ENCODE measurements around the gene LIF.

The LIF gene

GRCh38 chr22:30275625-30276024 lies 29.1 kb upstream of the LIF start:
- Histone ChIP-seq H3K36me3 (ENCODE audit: control insufficient read depth in 1 of 2, insufficient read depth in 2 of 2, low read depth in 1 of 2, low read length in 2 of 2) (peaks cover 0 to 4% of the 10 kb centered on the region in 2 experiments), H3K27ac (ENCODE audit: low read length, poor library complexity, severe bottlenecking) (no peak overlapping the region), H3K4ac (ENCODE audit: low read depth in 1 of 2, low read length in 2 of 2) (no peak overlapping the region), H2AK5ac (ENCODE audit: low read length, severe bottlenecking) (no peak overlapping the region), H4K8ac (ENCODE audit: low read length) (no peak overlapping the region), H3K18ac (ENCODE audit: low read depth in 1 of 2, low read length in 2 of 2) (no peak overlapping the region), H3K23ac (ENCODE audit: low read length in 2 of 2) (no peak overlapping the region), H3K27me3 (ENCODE audit: control insufficient read depth in 1 of 2, insufficient read depth in 1 of 2, low read length in 2 of 2) (no peaks in the 10 kb centered on the region), H2BK120ac (ENCODE audit: low read depth, low read length) (no peak overlapping the region), H3K9ac (ENCODE audit: low read length) (no peak overlapping the region), H2BK12ac (ENCODE audit: low read length in 2 of 2) (no peak overlapping the region), H2BK15ac (ENCODE audit: low read depth, poor library complexity, severe bottlenecking) (no peak overlapping the region), H2AFZ (ENCODE audit: low read depth, low read length) (no peak overlapping the region), H3K4me3 (ENCODE audit: insufficient read depth in 1 of 2, low read depth in 1 of 2, low read length in 2 of 2) (no peak overlapping the region), H3K4me1 (ENCODE audit: control insufficient read depth, insufficient read depth, low read depth, low read length) (peaks cover 14% of the 10 kb centered on the region), H3K14ac (ENCODE audit: low read length in 2 of 2) (no peak overlapping the region), H3K9me3 (ENCODE audit: control insufficient read depth, low read length) (no peaks in the 10 kb centered on the region), H3K4me2 (ENCODE audit: low read length, poor library complexity, severe bottlenecking) (no peak overlapping the region), H3K79me1 (replicated peaks; ENCODE audit: low read length, poor library complexity, severe bottlenecking) (no peaks in the 10 kb centered on the region), H4K91ac (ENCODE audit: low read length) (no peak overlapping the region), H2BK5ac (ENCODE audit: low read depth, low read length, poor library complexity, severe bottlenecking) (no peak overlapping the region)
- no peak for DNase-seq
- 85% methylated on average over 8 of the region's 8 CpGs for WGBS

GRCh38 chr22:30274437-30274812 lies 27.9 kb upstream of the LIF start:
- Histone ChIP-seq H3K36me3 (ENCODE audit: control insufficient read depth in 1 of 2, insufficient read depth in 2 of 2, low read depth in 1 of 2, low read length in 2 of 2) (peaks cover 0 to 4% of the 10 kb centered on the region in 2 experiments), H2BK120ac (ENCODE audit: low read depth, low read length) (no peak overlapping the region), H3K4ac (ENCODE audit: low read depth in 1 of 2, low read length in 2 of 2) (no peak overlapping the region), H4K8ac (ENCODE audit: low read length) (no peak overlapping the region), H3K27ac (ENCODE audit: low read length, poor library complexity, severe bottlenecking) (no peak overlapping the region), H3K4me2 (ENCODE audit: low read length, poor library complexity, severe bottlenecking) (no peak overlapping the region), H3K27me3 (ENCODE audit: control insufficient read depth in 1 of 2, insufficient read depth in 1 of 2, low read length in 2 of 2) (no peaks in the 10 kb centered on the region), H2BK12ac (ENCODE audit: low read length in 2 of 2) (peak overlapping the region in 1 of 2 experiments; percentile 64), H2AK5ac (ENCODE audit: low read length, severe bottlenecking) (no peak overlapping the region), H3K18ac (ENCODE audit: low read depth in 1 of 2, low read length in 2 of 2) (no peak overlapping the region), H2BK5ac (ENCODE audit: low read depth, low read length, poor library complexity, severe bottlenecking) (no peak overlapping the region), H2AFZ (ENCODE audit: low read depth, low read length) (no peak overlapping the region), H3K14ac (ENCODE audit: low read length in 2 of 2) (no peak overlapping the region), H4K91ac (ENCODE audit: low read length) (no peak overlapping the region), H3K9ac (ENCODE audit: low read length) (no peak overlapping the region), H3K79me1 (replicated peaks; ENCODE audit: low read length, poor library complexity, severe bottlenecking) (no peaks in the 10 kb centered on the region), H3K4me3 (ENCODE audit: insufficient read depth in 1 of 2, low read depth in 1 of 2, low read length in 2 of 2) (no peak overlapping the region), H2BK15ac (ENCODE audit: low read depth, poor library complexity, severe bottlenecking) (no peak overlapping the region), H3K9me3 (ENCODE audit: control insufficient read depth, low read length) (no peaks in the 10 kb centered on the region), H3K4me1 (ENCODE audit: control insufficient read depth, insufficient read depth, low read depth, low read length) (peaks cover 11% of the 10 kb centered on the region), H3K23ac (ENCODE audit: low read length in 2 of 2) (no peak overlapping the region)
- WGBS: 88% methylated on average over 9 of the region's 9 CpGs
- DNase-seq: no peak

- no peak for DNase-seq
- H3K4me3 ChIP-seq (ENCODE audit: insufficient read depth in 1 of 2, low read depth in 1 of 2, low read length in 2 of 2): no peak overlapping the region
- H2AK5ac ChIP-seq (ENCODE audit: low read length, severe bottlenecking): no peak overlapping the region
- no peak overlapping the region for H3K18ac ChIP-seq (ENCODE audit: low read depth in 1 of 2, low read length in 2 of 2)
- H4K8ac ChIP-seq (ENCODE audit: low read length): no peak overlapping the region
- H3K4me1 ChIP-seq (ENCODE audit: control insufficient read depth, insufficient read depth, low read depth, low read length): peaks cover 11% of the 10 kb centered on the region
- no peak overlapping the region for H3K9ac ChIP-seq (ENCODE audit: low read length)
- H3K27ac ChIP-seq (ENCODE audit: low read length, poor library complexity, severe bottlenecking): no peak overlapping the region
- H3K4me2 ChIP-seq (ENCODE audit: low read length, poor library complexity, severe bottlenecking): no peak overlapping the region
- H2BK15ac ChIP-seq (ENCODE audit: low read depth, poor library complexity, severe bottlenecking): no peak overlapping the region
- no peaks in the 10 kb centered on the region for H3K9me3 ChIP-seq (ENCODE audit: control insufficient read depth, low read length)
- no peak overlapping the region for H4K91ac ChIP-seq (ENCODE audit: low read length)
- H3K27me3 ChIP-seq (ENCODE audit: control insufficient read depth in 1 of 2, insufficient read depth in 1 of 2, low read length in 2 of 2): no peaks in the 10 kb centered on the region
- no peak overlapping the region for H2BK5ac ChIP-seq (ENCODE audit: low read depth, low read length, poor library complexity, severe bottlenecking)
- H3K14ac ChIP-seq (ENCODE audit: low read length in 2 of 2): peak overlapping the region in 1 of 2 experiments; percentile 28
- peaks cover 0 to 4% of the 10 kb centered on the region in 2 experiments for H3K36me3 ChIP-seq (ENCODE audit: control insufficient read depth in 1 of 2, insufficient read depth in 2 of 2, low read depth in 1 of 2, low read length in 2 of 2)
- H2BK12ac ChIP-seq (ENCODE audit: low read length in 2 of 2): no peak overlapping the region
- no peak overlapping the region for H2BK120ac ChIP-seq (ENCODE audit: low read depth, low read length)
- no peak overlapping the region for H2AFZ ChIP-seq (ENCODE audit: low read depth, low read length)
- H3K79me1 ChIP-seq (replicated peaks; ENCODE audit: low read length, poor library complexity, severe bottlenecking): no peaks in the 10 kb centered on the region
- H3K4ac ChIP-seq (ENCODE audit: low read depth in 1 of 2, low read length in 2 of 2): no peak overlapping the region
- 70% methylated on average over 10 of the region's 10 CpGs for WGBS
- H3K23ac ChIP-seq (ENCODE audit: low read length in 2 of 2): no peak overlapping the region
Measured at GRCh38 chr22:30273711-30274436, 27.3 kb upstream of the LIF start.

- Histone ChIP-seq H3K9me3 (ENCODE audit: control insufficient read depth, low read length) (no peaks in the 10 kb centered on the region), H4K91ac (ENCODE audit: low read length) (no peak overlapping the region), H2AK5ac (ENCODE audit: low read length, severe bottlenecking) (no peak overlapping the region), H2AFZ (ENCODE audit: low read depth, low read length) (no peak overlapping the region), H3K79me1 (replicated peaks; ENCODE audit: low read length, poor library complexity, severe bottlenecking) (no peaks in the 10 kb centered on the region), H2BK12ac (ENCODE audit: low read length in 2 of 2) (no peak overlapping the region), H3K14ac (ENCODE audit: low read length in 2 of 2) (no peak overlapping the region), H3K4me1 (ENCODE audit: control insufficient read depth, insufficient read depth, low read depth, low read length) (peaks cover 6% of the 10 kb centered on the region), H3K23ac (ENCODE audit: low read length in 2 of 2) (no peak overlapping the region), H3K4me2 (ENCODE audit: low read length, poor library complexity, severe bottlenecking) (no peak overlapping the region), H3K18ac (ENCODE audit: low read depth in 1 of 2, low read length in 2 of 2) (no peak overlapping the region), H4K8ac (ENCODE audit: low read length) (no peak overlapping the region), H2BK5ac (ENCODE audit: low read depth, low read length, poor library complexity, severe bottlenecking) (no peak overlapping the region), H3K36me3 (ENCODE audit: control insufficient read depth in 1 of 2, insufficient read depth in 2 of 2, low read depth in 1 of 2, low read length in 2 of 2) (peaks cover 0 to 4% of the 10 kb centered on the region in 2 experiments), H3K4ac (ENCODE audit: low read depth in 1 of 2, low read length in 2 of 2) (no peak overlapping the region), H3K9ac (ENCODE audit: low read length) (no peak overlapping the region), H3K27ac (ENCODE audit: low read length, poor library complexity, severe bottlenecking) (no peak overlapping the region), H2BK120ac (ENCODE audit: low read depth, low read length) (no peak overlapping the region), H3K4me3 (ENCODE audit: insufficient read depth in 1 of 2, low read depth in 1 of 2, low read length in 2 of 2) (no peak overlapping the region), H3K27me3 (ENCODE audit: control insufficient read depth in 1 of 2, insufficient read depth in 1 of 2, low read length in 2 of 2) (no peaks in the 10 kb centered on the region), H2BK15ac (ENCODE audit: low read depth, poor library complexity, severe bottlenecking) (no peak overlapping the region)
- WGBS: 84% methylated on average over 14 of the region's 16 CpGs
- no peak for DNase-seq
Measured at GRCh38 chr22:30272781-30273601, 26.4 kb upstream of the LIF start.
